Parathyroid adenoma (tissue), 2 donors: ENCODE measurements around the gene BCL2A1.
"Not testable (repeated sequence)": the region's sequence is repeated elsewhere in the genome, so short reads cannot be mapped to it uniquely, and the experiment has no call there.

Source experiments
- H2AFZ ChIP-seq: fragments of 300-600 bp; sonication (generic); one replicate; pipeline ENCODE4 v1.7.0; 2017; ENCODE audit warnings: antibody characterized with exemption, mild to moderate bottlenecking
- H3K27ac ChIP-seq: fragments of 300-600 bp; sonication (generic); one replicate; pipeline ENCODE4 v1.7.0; 2017
- H3K27me3 ChIP-seq: fragments of 300-600 bp; sonication (generic); one replicate; pipeline ENCODE4 v1.7.0; 2017; ENCODE audit warnings: low read length; ENCODE audit not compliant: control insufficient read depth, insufficient read depth
- H3K36me3 ChIP-seq: fragments of 300-600 bp; sonication (generic); one replicate; pipeline ENCODE4 v1.7.0; 2017; ENCODE audit warnings: low read length; ENCODE audit not compliant: control insufficient read depth, insufficient read depth
- H3K4me1 ChIP-seq: fragments of 300-600 bp; sonication (generic); one replicate; pipeline ENCODE4 v1.7.0; 2017; ENCODE audit warnings: control low read depth
- H3K4me2 ChIP-seq: fragments of 300-600 bp; sonication (generic); one replicate; pipeline ENCODE4 v1.7.0; 2017; ENCODE audit warnings: low read length
- H3K4me3 ChIP-seq: fragments of 300-600 bp; sonication (generic); one replicate; pipeline ENCODE4 v1.7.0; 2017; ENCODE audit warnings: low read depth, low read length
- H3K79me2 ChIP-seq: fragments of 300-600 bp; sonication (generic); one replicate; pipeline ENCODE4 v1.7.0; 2017; ENCODE audit warnings: control low read depth
- H3K9ac ChIP-seq: fragments of 300-600 bp; sonication (generic); one replicate; pipeline ENCODE4 v1.7.0; 2017; ENCODE audit warnings: mild to moderate bottlenecking
- H3K9me3 ChIP-seq: fragments of 300-600 bp; sonication (generic); one replicate; pipeline ENCODE4 v1.7.0; 2017; ENCODE audit warnings: low read length; ENCODE audit not compliant: control insufficient read depth
- TF ChIP-seq, protein P1 (sequence below): fragments of 300-600 bp; sonication (generic); IDR thresholded peaks from one replicate; pipeline ENCODE4 v1.7.0; 2017; ENCODE audit warnings: antibody characterized with exemption, mild to moderate bottlenecking
- donor health status: primary hyperparathyroidism.

Gene BCL2A1

DNA sequence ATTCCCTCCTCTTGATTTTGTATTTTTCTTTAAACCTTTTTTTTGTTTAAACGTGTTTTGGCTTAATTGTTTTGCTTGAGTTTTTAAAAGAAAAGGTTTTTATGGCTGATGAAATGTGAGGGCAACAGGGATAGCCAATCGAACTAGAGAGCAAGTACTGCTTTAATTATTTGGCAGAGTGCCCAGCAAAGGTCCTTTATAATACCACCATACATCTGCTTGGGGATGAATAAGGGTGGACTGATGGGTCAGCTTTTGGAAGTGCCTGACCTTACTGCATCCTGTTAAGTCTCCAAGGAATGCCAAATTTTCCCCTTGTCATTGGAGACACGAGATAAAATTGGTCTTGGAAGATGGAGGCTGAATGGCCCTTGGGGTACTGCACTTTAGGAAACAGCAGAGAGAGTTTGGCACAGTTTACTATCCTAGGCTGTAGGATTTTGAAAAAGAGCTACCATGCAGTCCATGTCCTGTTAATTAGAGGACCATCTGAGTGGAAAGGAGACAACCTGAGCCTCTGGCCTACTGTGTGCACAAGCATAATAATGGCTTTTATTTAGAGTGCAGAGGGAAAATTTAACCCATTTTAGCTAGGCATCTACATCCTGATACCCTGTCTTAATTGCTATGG lies 54.4 kb downstream of the BCL2A1 start:
- Histone ChIP-seq H3K4me3 (no peak overlapping the region), H3K36me3 (no peaks in the 10 kb centered on the region), H3K4me1 (no peaks in the 10 kb centered on the region), H3K4me2 (no peak overlapping the region), H3K27me3 (no peaks in the 10 kb centered on the region), H3K9ac (no peak overlapping the region), H3K27ac (no peak overlapping the region), H3K79me2 (no peaks in the 10 kb centered on the region), H2AFZ (no peak overlapping the region), H3K9me3 (no peaks in the 10 kb centered on the region)
- TF ChIP-seq, protein P1, sequence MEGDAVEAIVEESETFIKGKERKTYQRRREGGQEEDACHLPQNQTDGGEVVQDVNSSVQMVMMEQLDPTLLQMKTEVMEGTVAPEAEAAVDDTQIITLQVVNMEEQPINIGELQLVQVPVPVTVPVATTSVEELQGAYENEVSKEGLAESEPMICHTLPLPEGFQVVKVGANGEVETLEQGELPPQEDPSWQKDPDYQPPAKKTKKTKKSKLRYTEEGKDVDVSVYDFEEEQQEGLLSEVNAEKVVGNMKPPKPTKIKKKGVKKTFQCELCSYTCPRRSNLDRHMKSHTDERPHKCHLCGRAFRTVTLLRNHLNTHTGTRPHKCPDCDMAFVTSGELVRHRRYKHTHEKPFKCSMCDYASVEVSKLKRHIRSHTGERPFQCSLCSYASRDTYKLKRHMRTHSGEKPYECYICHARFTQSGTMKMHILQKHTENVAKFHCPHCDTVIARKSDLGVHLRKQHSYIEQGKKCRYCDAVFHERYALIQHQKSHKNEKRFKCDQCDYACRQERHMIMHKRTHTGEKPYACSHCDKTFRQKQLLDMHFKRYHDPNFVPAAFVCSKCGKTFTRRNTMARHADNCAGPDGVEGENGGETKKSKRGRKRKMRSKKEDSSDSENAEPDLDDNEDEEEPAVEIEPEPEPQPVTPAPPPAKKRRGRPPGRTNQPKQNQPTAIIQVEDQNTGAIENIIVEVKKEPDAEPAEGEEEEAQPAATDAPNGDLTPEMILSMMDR: no peak

DNA sequence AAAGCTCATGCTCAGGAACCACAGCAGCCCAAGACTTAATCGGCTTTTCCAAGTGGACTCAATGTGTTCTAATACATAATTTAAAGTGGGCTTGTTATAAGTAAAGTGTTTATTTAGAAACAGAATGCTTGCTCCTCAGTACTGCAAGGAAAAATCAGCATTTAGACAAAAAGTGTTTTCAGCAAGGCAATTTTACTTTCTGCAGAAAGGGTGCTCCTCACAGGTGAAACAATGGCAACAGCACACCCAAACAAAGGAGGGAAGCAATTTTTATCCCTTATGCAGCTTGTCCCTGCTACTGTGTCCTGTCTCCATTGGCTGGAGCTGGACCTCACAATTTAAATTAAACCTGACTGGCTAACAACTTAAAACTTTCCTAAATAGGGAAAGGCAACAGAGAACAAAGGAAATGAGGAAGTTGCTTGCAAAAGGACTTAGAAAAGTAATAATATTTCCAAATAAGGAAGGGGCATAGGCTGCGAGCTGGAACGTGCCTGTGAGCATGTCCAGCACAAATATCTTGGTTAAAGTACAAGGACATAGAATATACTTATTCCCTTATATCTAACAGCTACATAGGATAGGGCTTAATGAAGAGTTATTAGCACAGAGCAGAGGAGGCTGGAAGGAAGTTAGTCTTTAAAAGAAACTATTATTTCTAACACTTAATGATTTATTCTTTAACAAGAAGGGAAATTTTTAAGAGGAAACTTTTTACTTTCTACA lies 55.1 kb downstream of the BCL2A1 start:
- not testable (repeated sequence) for H3K79me2 ChIP-seq, H3K4me3 ChIP-seq, H3K27me3 ChIP-seq, H3K4me1 ChIP-seq, H3K36me3 ChIP-seq, H3K9me3 ChIP-seq, H3K9ac ChIP-seq, H3K4me2 ChIP-seq, H3K27ac ChIP-seq, H2AFZ ChIP-seq

DNA sequence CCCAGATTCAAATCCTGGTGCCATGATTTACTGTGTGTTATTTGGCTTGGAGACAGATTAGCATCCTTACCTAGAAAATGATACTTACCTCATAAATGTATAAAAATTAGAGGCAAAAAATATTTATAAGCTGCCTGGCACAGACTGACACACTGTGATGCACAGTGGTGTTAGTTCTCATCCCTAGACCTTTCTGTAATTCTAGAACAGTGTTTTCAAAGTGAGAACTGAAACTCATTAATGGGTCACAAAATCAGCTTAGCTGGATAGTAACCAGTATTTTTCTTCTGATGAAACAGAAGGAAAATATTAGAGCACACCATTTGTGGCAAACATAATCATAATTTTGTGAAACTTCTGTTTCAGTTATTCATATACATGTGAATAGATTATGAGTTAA lies 56.3 kb downstream of the BCL2A1 start:
- H3K9me3 ChIP-seq: no peaks in the 10 kb centered on the region

More for the DNA sequence above, 56.3 kb downstream of the BCL2A1 start:
- no peak overlapping the region for H2AFZ ChIP-seq
- no peak overlapping the region for H3K4me3 ChIP-seq
- no peaks in the 10 kb centered on the region for H3K36me3 ChIP-seq
- no peaks in the 10 kb centered on the region for H3K79me2 ChIP-seq
- no peak overlapping the region for H3K9ac ChIP-seq
- no peak overlapping the region for H3K4me2 ChIP-seq
- no peaks in the 10 kb centered on the region for H3K27me3 ChIP-seq
- TF ChIP-seq, protein P1: no peak
- H3K4me1 ChIP-seq: no peaks in the 10 kb centered on the region
- no peak overlapping the region for H3K27ac ChIP-seq
